Measurements from ENCODE around the gene OR5H6. TPM values are rescaled to one million over a fixed set of nuclear protein-coding genes. Genes with fewer than 3 reads are reported as not detected.
"Not testable (repeated sequence)": the region's sequence is repeated elsewhere in the genome, so short reads cannot be mapped to it uniquely, and the experiment has no call there.

OR5H6 gene
- total RNA-seq (2014; rRNA removed; shearing (Covaris generic)) = not detected in 2 replicates

- Histone ChIP-seq H3K4me3 (ENCODE audit: insufficient read depth, low read depth, low read length) (no peak within 1 kb of the TSS), H3K36me3 (replicated peaks; ENCODE audit: control insufficient read depth, insufficient read depth, low read length) (no peaks in the 10 kb centered on the region), H3K27me3 (ENCODE audit: control insufficient read depth, insufficient read depth, low read length) (no peaks in the 10 kb centered on the region)
- DNase-seq = no peak
These were observed at the start of gene OR5H6 for GRCh38 chr3:98263944-98264343. Gene OR5H6, plus strand, starts transcription at chr3:98264244. Its CDS starts 89 bp downstream, at chr3:98264333.

DNA sequence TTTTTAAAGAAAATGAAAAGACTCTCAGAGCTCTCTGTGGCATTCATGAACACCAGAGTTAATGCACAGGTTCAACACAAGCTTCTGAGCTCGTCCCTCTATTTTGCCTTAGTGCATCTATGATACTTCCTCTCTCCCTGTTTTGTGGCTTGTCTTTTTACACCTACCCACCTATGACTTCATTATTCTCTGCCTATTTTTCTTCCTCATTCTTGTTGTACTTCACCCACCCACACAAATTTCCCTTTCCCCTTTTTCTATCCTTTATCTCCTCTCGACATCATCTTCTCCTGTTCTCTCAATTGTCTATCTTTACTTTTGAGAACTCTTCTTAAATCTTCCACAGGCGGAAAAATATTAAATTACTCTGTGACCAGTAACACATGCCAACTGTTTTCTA, 49.0 kb upstream of the OR5H6 start:
- Histone ChIP-seq H3K36me3 (replicated peaks; ENCODE audit: control insufficient read depth, insufficient read depth, low read length) (no peaks in the 10 kb centered on the region), H3K4me3 (ENCODE audit: insufficient read depth, low read depth, low read length) (no peak overlapping the region)
- DNase-seq = no peak

DNA sequence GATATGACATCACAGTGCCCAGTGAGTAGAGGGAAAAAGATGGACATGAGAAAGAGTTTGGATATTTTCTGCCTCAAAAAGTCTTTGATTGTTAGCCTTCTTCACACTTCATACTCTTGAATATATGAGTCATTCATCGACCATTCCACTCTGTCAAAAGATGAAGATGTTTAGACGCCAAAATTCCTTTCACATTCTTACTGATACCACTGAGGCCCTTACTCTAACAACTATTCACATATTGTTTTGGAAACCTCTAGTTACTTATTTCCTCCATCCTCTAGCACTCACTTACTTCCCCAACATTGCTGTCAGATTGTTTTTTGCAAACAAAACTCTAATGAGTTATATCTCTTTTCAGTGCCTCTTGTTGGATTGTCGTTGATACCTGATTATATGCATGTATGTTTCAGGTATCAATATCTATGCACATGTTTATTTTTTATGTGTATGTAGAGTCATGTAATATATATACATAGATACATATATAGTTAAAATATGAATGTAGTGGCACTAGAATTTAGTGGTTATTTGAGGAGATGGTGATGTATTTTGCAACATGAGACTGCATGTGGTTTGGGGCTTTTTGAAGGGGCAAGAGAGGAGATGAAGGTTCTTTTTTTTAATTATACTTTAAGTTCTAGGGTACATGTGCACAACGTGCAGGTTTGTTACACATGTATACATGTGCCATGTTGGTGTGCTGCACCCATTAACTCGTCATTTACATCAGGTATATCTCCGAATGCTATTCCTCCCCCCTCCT, 40.0 kb upstream of the OR5H6 start:
- H3K4me3 ChIP-seq (ENCODE audit: insufficient read depth, low read depth, low read length) = no peak overlapping the region
- no peaks in the 10 kb centered on the region for H3K36me3 ChIP-seq (replicated peaks; ENCODE audit: control insufficient read depth, insufficient read depth, low read length)
- DNase-seq = no peak
- no peaks in the 10 kb centered on the region for H3K27me3 ChIP-seq (ENCODE audit: control insufficient read depth, insufficient read depth, low read length)

More for the DNA sequence above, 49.0 kb upstream of the OR5H6 start:
- no peaks in the 10 kb centered on the region for H3K27me3 ChIP-seq (ENCODE audit: control insufficient read depth, insufficient read depth, low read length)

DNA sequence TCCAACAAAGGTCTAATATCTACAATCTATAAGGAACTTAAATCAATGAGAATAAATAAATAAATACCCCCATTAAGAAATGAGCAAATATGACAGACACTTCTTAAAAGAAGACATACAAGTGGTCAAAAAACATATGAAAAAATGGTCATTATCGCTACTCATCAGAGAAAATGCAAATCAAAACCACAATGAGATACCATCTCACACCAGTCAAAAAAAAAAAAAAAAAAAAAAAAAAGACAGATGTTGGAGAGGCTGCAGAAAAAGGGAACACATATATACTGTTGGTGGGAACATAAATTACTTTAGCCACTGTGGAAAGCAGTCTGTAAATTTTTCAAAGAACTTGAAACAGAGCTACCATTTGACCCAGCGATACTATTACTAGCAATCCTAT, 31.6 kb upstream of the OR5H6 start:
- Histone ChIP-seq H3K4me3 (ENCODE audit: insufficient read depth, low read depth, low read length) (no peak overlapping the region), H3K27me3 (ENCODE audit: control insufficient read depth, insufficient read depth, low read length) (no peaks in the 10 kb centered on the region), H3K36me3 (replicated peaks; ENCODE audit: control insufficient read depth, insufficient read depth, low read length) (no peaks in the 10 kb centered on the region)
- DNase-seq = no peak

GRCh38 chr3:98233468-98233867, 30.6 kb upstream of the OR5H6 start:
- Histone ChIP-seq H3K4me3 (ENCODE audit: insufficient read depth, low read depth, low read length) (no peak overlapping the region), H3K27me3 (ENCODE audit: control insufficient read depth, insufficient read depth, low read length) (no peaks in the 10 kb centered on the region), H3K36me3 (replicated peaks; ENCODE audit: control insufficient read depth, insufficient read depth, low read length) (no peaks in the 10 kb centered on the region)
- DNase-seq = no peak

DNA sequence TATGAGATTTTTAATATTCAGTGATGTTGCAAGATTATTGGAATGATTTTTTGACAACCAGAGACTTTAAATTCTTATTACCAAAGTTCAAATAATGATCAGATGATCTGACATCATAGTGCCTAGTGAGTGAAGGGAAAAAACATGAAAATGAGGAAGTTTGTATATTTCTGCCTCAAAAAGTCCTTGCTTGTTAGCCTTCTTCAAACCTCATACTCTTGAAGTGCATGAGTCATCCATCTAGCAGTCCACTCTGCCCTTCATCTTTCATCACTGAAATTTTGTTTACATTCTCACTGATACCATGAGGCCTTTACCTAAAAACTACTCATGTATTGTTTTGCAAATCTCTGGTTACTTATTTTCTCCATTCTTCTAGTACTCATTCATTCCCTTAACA, 23.9 kb upstream of the OR5H6 start:
- no peaks in the 10 kb centered on the region for H3K27me3 ChIP-seq (ENCODE audit: control insufficient read depth, insufficient read depth, low read length)
- DNase-seq = no peak
- H3K36me3 ChIP-seq (replicated peaks; ENCODE audit: control insufficient read depth, insufficient read depth, low read length) = no peaks in the 10 kb centered on the region
- no peak overlapping the region for H3K4me3 ChIP-seq (ENCODE audit: insufficient read depth, low read depth, low read length)

GRCh38 chr3:98242155-98242554, 21.9 kb upstream of the OR5H6 start:
- Histone ChIP-seq H3K36me3 (replicated peaks; ENCODE audit: control insufficient read depth, insufficient read depth, low read length) (no peaks in the 10 kb centered on the region), H3K4me3 (ENCODE audit: insufficient read depth, low read depth, low read length) (no peak overlapping the region), H3K27me3 (ENCODE audit: control insufficient read depth, insufficient read depth, low read length) (no peaks in the 10 kb centered on the region)
- no peak for DNase-seq

DNA sequence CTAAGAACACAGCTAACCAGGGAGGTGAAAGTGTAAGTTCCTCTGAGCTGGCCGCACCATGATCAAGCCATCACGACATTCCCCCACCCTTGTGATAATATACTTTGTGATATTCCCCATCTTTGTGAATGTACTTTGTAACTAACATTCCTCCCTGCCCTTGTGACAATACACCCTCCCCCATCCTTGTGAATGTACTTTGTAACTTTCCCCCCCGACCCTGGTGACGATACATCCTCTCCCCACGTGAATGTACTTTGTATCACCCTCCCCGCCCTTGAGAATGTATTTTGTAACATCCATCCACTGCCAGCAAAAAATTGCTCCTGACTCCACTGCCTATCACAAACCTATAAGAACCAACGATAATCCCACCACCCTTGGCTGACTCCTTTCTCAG, 20.2 kb upstream of the OR5H6 start:
- Histone ChIP-seq H3K27me3 (ENCODE audit: control insufficient read depth, insufficient read depth, low read length) (no peaks in the 10 kb centered on the region), H3K4me3 (ENCODE audit: insufficient read depth, low read depth, low read length) (no peak overlapping the region), H3K36me3 (replicated peaks; ENCODE audit: control insufficient read depth, insufficient read depth, low read length) (no peaks in the 10 kb centered on the region)
- no peak for DNase-seq

- Histone ChIP-seq H3K27me3 (ENCODE audit: control insufficient read depth, insufficient read depth, low read length) (no peaks in the 10 kb centered on the region), H3K36me3 (replicated peaks; ENCODE audit: control insufficient read depth, insufficient read depth, low read length) (no peaks in the 10 kb centered on the region), H3K4me3 (ENCODE audit: insufficient read depth, low read depth, low read length) (no peak overlapping the region)
- DNase-seq = no peak
These were observed 17.9 kb upstream of the OR5H6 start for GRCh38 chr3:98246142-98246541.

DNA sequence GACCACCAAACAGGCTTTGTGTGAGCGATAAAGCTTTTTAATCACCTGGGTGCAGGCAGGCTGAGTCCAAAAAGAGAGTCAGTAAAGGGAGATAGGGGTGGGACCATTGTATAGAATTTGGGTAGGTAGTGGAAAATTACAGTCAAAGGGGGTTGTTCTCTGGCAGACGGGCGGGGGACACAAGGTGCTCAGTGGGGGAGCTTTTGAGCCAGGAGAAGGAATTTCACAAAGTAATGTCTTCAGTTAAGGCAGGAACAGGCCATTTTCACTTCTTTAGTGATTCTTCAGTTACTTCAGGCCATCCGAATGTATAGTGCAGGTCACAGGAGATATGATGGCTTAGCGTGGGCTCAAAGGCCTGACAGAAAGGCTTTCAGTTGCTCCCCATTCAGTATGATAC, 8.0 kb upstream of the OR5H6 start:
- DNase-seq = not testable (repeated sequence)

GRCh38 chr3:98259707-98260106, 4.3 kb upstream of the OR5H6 start:
- DNase-seq = no peak
- Histone ChIP-seq H3K27me3 (ENCODE audit: control insufficient read depth, insufficient read depth, low read length) (no peaks in the 10 kb centered on the region), H3K4me3 (ENCODE audit: insufficient read depth, low read depth, low read length) (no peak overlapping the region), H3K36me3 (replicated peaks; ENCODE audit: control insufficient read depth, insufficient read depth, low read length) (no peaks in the 10 kb centered on the region)

More for the DNA sequence above, 8.0 kb upstream of the OR5H6 start:
- H3K4me3 ChIP-seq (ENCODE audit: insufficient read depth, low read depth, low read length); H3K36me3 ChIP-seq (replicated peaks; ENCODE audit: control insufficient read depth, insufficient read depth, low read length); H3K27me3 ChIP-seq (ENCODE audit: control insufficient read depth, insufficient read depth, low read length): not testable (repeated sequence)

GRCh38 chr3:98262046-98262445, 2.0 kb upstream of the OR5H6 start:
- DNase-seq = no peak
- Histone ChIP-seq H3K4me3 (ENCODE audit: insufficient read depth, low read depth, low read length) (no peak overlapping the region), H3K27me3 (ENCODE audit: control insufficient read depth, insufficient read depth, low read length) (no peaks in the 10 kb centered on the region), H3K36me3 (replicated peaks; ENCODE audit: control insufficient read depth, insufficient read depth, low read length) (no peaks in the 10 kb centered on the region)

DNA sequence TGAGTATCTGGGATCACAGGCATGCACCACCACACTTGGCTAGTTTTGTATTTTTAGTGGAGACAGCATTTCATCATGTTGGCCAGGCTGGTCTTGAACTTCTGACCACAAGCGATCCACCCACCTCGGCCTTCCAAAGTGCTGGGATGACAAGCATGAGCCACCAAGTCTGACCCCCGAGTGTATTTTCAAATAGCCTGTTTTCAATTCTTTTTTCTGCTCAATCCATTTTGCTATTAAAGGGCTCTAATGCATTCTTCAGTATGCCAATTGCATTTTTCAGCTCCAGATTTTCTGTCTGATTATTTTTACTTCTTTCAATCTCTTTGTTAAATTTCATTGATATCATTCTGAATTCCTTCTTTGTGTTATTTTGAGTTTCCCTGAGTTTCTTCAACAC, 5.8 kb downstream of the OR5H6 start:
- no peaks in the 10 kb centered on the region for H3K36me3 ChIP-seq (replicated peaks; ENCODE audit: control insufficient read depth, insufficient read depth, low read length)
- no peak overlapping the region for H3K4me3 ChIP-seq (ENCODE audit: insufficient read depth, low read depth, low read length)

GRCh38 chr3:98272126-98272525, 8.1 kb downstream of the OR5H6 start:
- Histone ChIP-seq H3K4me3 (ENCODE audit: insufficient read depth, low read depth, low read length) (no peak overlapping the region), H3K27me3 (ENCODE audit: control insufficient read depth, insufficient read depth, low read length) (no peaks in the 10 kb centered on the region), H3K36me3 (replicated peaks; ENCODE audit: control insufficient read depth, insufficient read depth, low read length) (no peaks in the 10 kb centered on the region)
- no peak for DNase-seq

More for the DNA sequence above, 5.8 kb downstream of the OR5H6 start:
- no peaks in the 10 kb centered on the region for H3K27me3 ChIP-seq (ENCODE audit: control insufficient read depth, insufficient read depth, low read length)
- DNase-seq = no peak

GRCh38 chr3:98274914-98275313, 10.9 kb downstream of the OR5H6 start:
- Histone ChIP-seq H3K36me3 (replicated peaks; ENCODE audit: control insufficient read depth, insufficient read depth, low read length) (no peaks in the 10 kb centered on the region), H3K27me3 (ENCODE audit: control insufficient read depth, insufficient read depth, low read length) (no peaks in the 10 kb centered on the region), H3K4me3 (ENCODE audit: insufficient read depth, low read depth, low read length) (no peak overlapping the region)
- DNase-seq = no peak

DNA sequence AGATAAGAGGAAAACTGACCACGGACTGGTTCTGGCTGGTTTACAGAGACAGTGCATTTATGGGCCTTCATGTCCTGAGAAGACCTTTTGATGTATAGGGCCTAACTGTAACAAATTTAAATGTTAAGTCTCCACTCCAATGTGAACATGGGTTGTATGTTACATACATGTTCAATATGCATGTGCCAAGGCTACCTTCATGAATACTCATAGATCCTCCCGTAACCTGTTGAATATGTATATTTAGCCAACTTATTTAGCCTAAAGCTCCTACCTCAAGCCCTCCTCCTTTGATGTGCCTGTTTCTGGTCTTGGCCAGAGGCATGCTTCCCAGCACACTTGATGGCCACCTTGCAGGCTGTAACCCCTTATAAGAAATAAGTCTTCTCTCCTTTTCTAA, 18.2 kb downstream of the OR5H6 start, which contains the start of gene OR5H2:
OR5H2 (plus strand) TSS at position 301 of the 400 bp plus-strand sequence. CDS start 398 bp downstream, outside the sequence.
- Histone ChIP-seq H3K4me3 (ENCODE audit: insufficient read depth, low read depth, low read length) (no peak within 1 kb of the TSS), H3K36me3 (replicated peaks; ENCODE audit: control insufficient read depth, insufficient read depth, low read length) (no peaks in the 10 kb centered on the region), H3K27me3 (ENCODE audit: control insufficient read depth, insufficient read depth, low read length) (no peaks in the 10 kb centered on the region)
- no peak for DNase-seq

Measured in H7 (cell line).